ENCODE results near the gene PPP4R3B. TPM values are rescaled to one million over a fixed set of nuclear protein-coding genes. Genes with fewer than 3 reads are reported as not detected.

Gene PPP4R3B
- total and polyA plus RNA-seq, 4 donors = 28.9 to 59.3 (median 50.1) TPM

DNA sequence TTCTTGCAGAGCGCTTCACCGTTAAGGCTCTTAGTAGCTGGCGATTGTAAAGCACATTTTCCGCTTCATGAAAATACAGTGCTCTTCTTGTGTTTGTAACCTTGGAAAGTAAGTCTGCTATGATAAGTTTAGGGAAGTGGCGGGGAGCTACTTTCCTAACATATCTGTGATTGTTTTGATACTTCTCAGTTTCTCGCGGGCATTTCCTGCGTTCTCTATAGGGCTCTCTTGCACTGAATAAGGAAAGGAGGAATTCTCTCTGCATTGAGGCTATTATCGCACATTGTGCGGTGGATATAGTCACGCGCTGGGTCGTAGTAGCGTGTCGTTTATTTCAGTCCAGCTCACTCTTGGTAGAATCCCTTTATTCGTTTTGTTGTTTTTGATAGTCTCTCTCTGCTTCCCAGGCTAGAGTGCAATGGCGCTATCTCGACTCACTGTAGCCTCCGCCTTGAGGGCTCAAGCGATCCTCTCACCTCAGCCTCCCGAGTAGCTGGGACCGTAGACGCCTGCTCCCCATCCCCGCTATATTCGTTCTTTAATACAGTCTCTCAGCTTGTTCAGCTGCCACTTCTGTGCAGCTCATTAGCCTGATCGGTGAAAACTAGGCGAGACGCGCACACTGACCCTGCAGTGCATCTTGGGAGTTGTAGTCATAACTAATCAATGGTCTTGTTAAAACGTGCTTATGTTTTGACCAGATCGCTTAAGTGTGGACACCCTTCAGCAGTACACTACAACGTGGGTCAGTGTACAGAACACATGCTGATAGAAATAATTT, 1.0 kb upstream of the PPP4R3B start:
- ATAC-seq (ENCODE audit: low FRiP score) (peak; percentile 51), DNase-seq (peak; percentile 66 to 80)
- H3K36me3 ChIP-seq (ENCODE audit: control insufficient read depth in 1 of 2, insufficient read depth in 2 of 2, low read length in 1 of 2) = no peaks in the 10 kb centered on the region
- intact Hi-C loops (cut with DNase I) = loop anchor here in 1 of 2 donors (5.0 kb wide), 1 partner anchor 36 kb away; no protein-coding TSS in a partner anchor
- no peaks in the 10 kb centered on the region for H3K9me3 ChIP-seq (ENCODE audit: control insufficient read depth, low read length)
- H3K4me1 ChIP-seq (ENCODE audit: control insufficient read depth in 1 of 2, insufficient read depth in 2 of 2, low read length in 2 of 2) = peaks cover 0 to 4% of the 10 kb centered on the region in 2 donors
- peak overlapping the region; percentile 97 to 100 for H3K4me3 ChIP-seq (ENCODE audit: low read length in 2 of 2)
- peak overlapping the region; percentile 93 to 95 for H3K27ac ChIP-seq (ENCODE audit: low read depth in 1 of 2, low read length in 2 of 2)
- no peaks in the 10 kb centered on the region for H3K27me3 ChIP-seq (ENCODE audit: control insufficient read depth in 1 of 2, insufficient read depth in 2 of 2, low read length in 1 of 2)
- WGBS, 2 donors = 0% methylated on average over 32 of the region's 32 CpGs

- ATAC-seq (ENCODE audit: low FRiP score) (no peak), DNase-seq (no peak)
- Histone ChIP-seq H3K27me3 (ENCODE audit: control insufficient read depth in 1 of 2, insufficient read depth in 2 of 2, low read length in 1 of 2) (no peaks in the 10 kb centered on the region), H3K9me3 (ENCODE audit: control insufficient read depth, low read length) (no peaks in the 10 kb centered on the region), H3K4me1 (ENCODE audit: control insufficient read depth in 1 of 2, insufficient read depth in 2 of 2, low read length in 2 of 2) (peaks cover 0 to 4% of the 10 kb centered on the region in 2 donors), H3K27ac (ENCODE audit: low read depth in 1 of 2, low read length in 2 of 2) (peak overlapping the region; percentile 93 to 95), H3K4me3 (ENCODE audit: low read length in 2 of 2) (peak overlapping the region; percentile 97 to 100), H3K36me3 (ENCODE audit: control insufficient read depth in 1 of 2, insufficient read depth in 2 of 2, low read length in 1 of 2) (no peaks in the 10 kb centered on the region)
- intact Hi-C loops (cut with DNase I) = loop anchor here in 1 of 2 donors (5.0 kb wide), 1 partner anchor 36 kb away; no protein-coding TSS in a partner anchor
- 0 to 1% methylated on average over 10 of the region's 10 CpGs for WGBS, 2 donors
Observed at GRCh38 chr2:55618025-55618274, 528 bp upstream of the PPP4R3B start.

DNA sequence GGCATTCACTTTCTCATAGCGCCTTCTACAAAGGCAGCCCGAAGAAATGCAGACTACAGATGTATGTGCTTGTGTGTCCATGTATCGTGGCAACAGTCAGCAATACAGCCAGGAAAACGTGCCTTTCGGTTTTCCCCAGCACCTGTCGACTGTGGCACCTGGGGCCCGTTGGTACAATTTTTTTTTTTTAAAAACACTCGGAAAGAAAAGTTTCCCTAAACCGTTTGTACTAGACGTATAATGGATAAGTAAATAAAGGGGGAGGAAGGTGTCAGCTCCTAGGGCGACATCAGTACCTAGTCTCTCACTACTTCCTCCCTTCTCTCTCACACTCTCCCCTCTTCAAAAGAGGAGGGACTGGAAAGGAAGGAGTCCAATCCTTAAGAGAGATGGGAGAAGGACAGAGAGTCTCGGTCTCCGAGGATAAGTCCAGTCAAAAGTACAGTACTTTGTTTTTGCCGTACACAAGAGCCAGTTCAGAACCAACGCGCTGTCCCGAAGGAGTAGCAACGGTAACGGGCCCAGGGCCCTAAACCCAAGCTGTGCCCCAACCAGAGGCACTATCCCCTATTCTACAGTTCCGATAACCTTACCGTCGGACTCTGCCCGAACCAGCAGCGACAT, 759 bp downstream of the PPP4R3B start:
- Histone ChIP-seq H3K27me3 (ENCODE audit: control insufficient read depth in 1 of 2, insufficient read depth in 2 of 2, low read length in 1 of 2) (no peaks in the 10 kb centered on the region), H3K4me1 (ENCODE audit: control insufficient read depth in 1 of 2, insufficient read depth in 2 of 2, low read length in 2 of 2) (peaks cover 0 to 4% of the 10 kb centered on the region in 2 donors), H3K4me3 (ENCODE audit: low read length in 2 of 2) (peak overlapping the region; percentile 69 to 71), H3K9me3 (ENCODE audit: control insufficient read depth, low read length) (no peaks in the 10 kb centered on the region), H3K27ac (ENCODE audit: low read depth in 1 of 2, low read length in 2 of 2) (peak overlapping the region; percentile 33 to 38), H3K36me3 (ENCODE audit: control insufficient read depth in 1 of 2, insufficient read depth in 2 of 2, low read length in 1 of 2) (no peaks in the 10 kb centered on the region)
- no peak for DNase-seq
- 0 to 1% methylated on average over 24 of the region's 24 CpGs for WGBS, 2 donors
- intact Hi-C loops (cut with DNase I) = loop anchor here in 1 of 2 donors (1.0 to 5.0 kb wide), 2 partner anchors 34 to 97 kb away; partner anchors contain the start of gene CFAP36
- peak; percentile 0 for ATAC-seq (ENCODE audit: low FRiP score)

- H3K4me3 ChIP-seq (ENCODE audit: low read length in 2 of 2) = no peak overlapping the region
- no peak overlapping the region for H3K27ac ChIP-seq (ENCODE audit: low read depth in 1 of 2, low read length in 2 of 2)
- no peak for ATAC-seq (ENCODE audit: low FRiP score)
- no peaks in the 10 kb centered on the region for H3K36me3 ChIP-seq (ENCODE audit: control insufficient read depth in 1 of 2, insufficient read depth in 2 of 2, low read length in 1 of 2)
- WGBS, 2 donors = 94 to 95% methylated on average over 1 of the region's 1 CpG
- peaks cover 0 to 2% of the 10 kb centered on the region in 2 donors for H3K4me1 ChIP-seq (ENCODE audit: control insufficient read depth in 1 of 2, insufficient read depth in 2 of 2, low read length in 2 of 2)
- no peaks in the 10 kb centered on the region for H3K27me3 ChIP-seq (ENCODE audit: control insufficient read depth in 1 of 2, insufficient read depth in 2 of 2, low read length in 1 of 2)
- no peaks in the 10 kb centered on the region for H3K9me3 ChIP-seq (ENCODE audit: control insufficient read depth, low read length)
- intact Hi-C loops (cut with DNase I) = no loop called here
- no peak for DNase-seq
Observed at GRCh38 chr2:55611997-55612396, 5.4 kb downstream of the PPP4R3B start.

GRCh38 chr2:55610954-55611743, 6.3 kb downstream of the PPP4R3B start:
- peaks cover 0 to 2% of the 10 kb centered on the region in 2 donors for H3K4me1 ChIP-seq (ENCODE audit: control insufficient read depth in 1 of 2, insufficient read depth in 2 of 2, low read length in 2 of 2)
- H3K9me3 ChIP-seq (ENCODE audit: control insufficient read depth, low read length) = no peaks in the 10 kb centered on the region
- DNase-seq (no peak), ATAC-seq (ENCODE audit: low FRiP score) (no peak)
- H3K27me3 ChIP-seq (ENCODE audit: control insufficient read depth in 1 of 2, insufficient read depth in 2 of 2, low read length in 1 of 2) = no peaks in the 10 kb centered on the region
- H3K4me3 ChIP-seq (ENCODE audit: low read length in 2 of 2) = no peak overlapping the region
- intact Hi-C loops (cut with DNase I) = no loop called here
- H3K27ac ChIP-seq (ENCODE audit: low read depth in 1 of 2, low read length in 2 of 2) = no peak overlapping the region
- no peaks in the 10 kb centered on the region for H3K36me3 ChIP-seq (ENCODE audit: control insufficient read depth in 1 of 2, insufficient read depth in 2 of 2, low read length in 1 of 2)
- 92 to 96% methylated on average over 3 of the region's 3 CpGs for WGBS, 2 donors

DNA sequence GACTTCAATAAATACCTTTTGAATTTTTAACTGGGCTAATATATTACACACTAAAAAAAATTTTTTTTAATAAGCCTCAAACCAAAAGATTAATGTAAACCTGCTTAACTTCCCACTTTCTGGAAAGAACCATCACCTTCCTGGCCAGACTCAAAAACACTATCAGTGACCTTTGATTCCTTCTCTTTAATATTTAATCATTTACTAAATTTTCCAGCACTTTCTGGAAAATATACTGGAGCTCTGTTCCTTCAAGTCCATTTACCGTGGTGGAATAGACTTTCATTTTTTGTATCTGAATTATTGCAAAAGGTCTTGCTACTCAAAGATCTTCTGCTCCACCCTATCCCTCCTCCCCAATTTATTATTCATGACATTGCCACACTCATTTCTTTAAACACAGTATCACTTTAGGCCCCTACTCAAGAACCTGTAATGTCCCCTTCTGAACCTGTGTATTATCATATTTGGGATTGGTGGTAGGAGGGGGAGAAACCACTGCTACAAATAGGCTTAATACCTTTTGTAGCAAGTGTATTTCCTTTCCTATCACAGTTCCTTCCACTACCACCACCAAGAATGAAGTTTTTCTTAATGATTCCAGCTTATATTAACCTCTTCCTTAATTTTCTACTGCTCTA, 7.4 kb downstream of the PPP4R3B start:
- no peaks in the 10 kb centered on the region for H3K9me3 ChIP-seq (ENCODE audit: control insufficient read depth, low read length)
- no peak overlapping the region for H3K27ac ChIP-seq (ENCODE audit: low read depth in 1 of 2, low read length in 2 of 2)
- DNase-seq = no peak
- intact Hi-C loops (cut with DNase I) = no loop called here
- no peaks in the 10 kb centered on the region for H3K36me3 ChIP-seq (ENCODE audit: control insufficient read depth in 1 of 2, insufficient read depth in 2 of 2, low read length in 1 of 2)
- no peak for ATAC-seq (ENCODE audit: low FRiP score)
- 71 to 76% methylated on average over 1 of the region's 1 CpG for WGBS, 2 donors
- H3K27me3 ChIP-seq (ENCODE audit: control insufficient read depth in 1 of 2, insufficient read depth in 2 of 2, low read length in 1 of 2) = no peaks in the 10 kb centered on the region
- H3K4me1 ChIP-seq (ENCODE audit: control insufficient read depth in 1 of 2, insufficient read depth in 2 of 2, low read length in 2 of 2) = peaks cover 0 to 2% of the 10 kb centered on the region in 2 donors
- no peak overlapping the region for H3K4me3 ChIP-seq (ENCODE audit: low read length in 2 of 2)

DNA sequence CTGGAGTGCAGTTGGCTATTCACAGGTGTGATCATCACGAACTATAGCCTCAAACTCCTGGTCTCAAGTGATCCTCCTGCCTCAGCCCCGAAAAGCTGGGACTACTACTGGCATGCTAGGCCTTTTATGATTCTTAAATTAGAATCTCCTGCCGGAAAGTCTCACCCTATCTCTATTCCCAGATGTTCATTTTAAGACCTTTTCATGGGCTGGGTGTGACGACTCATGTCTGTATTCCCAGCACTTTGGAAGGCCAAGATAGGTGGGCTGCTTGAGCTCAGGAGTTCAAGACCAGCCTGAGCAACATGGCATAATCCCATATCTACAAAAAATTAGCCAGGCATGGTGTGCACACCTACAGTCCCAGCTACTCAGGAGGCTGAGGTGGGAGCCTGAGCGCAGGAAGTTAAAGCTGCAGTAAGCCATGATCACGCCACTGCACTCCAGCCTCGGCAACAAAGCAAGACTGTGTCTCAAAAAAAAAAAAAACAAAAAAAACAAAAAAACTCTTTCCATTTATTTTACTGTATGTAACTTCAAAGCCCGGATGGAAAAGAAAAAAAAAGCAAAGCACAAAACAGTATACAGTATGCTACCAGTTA, 8.1 kb downstream of the PPP4R3B start:
- intact Hi-C loops (cut with DNase I) = no loop called here
- ATAC-seq (ENCODE audit: low FRiP score) (no peak), DNase-seq (no peak)
- H3K9me3 ChIP-seq (ENCODE audit: control insufficient read depth, low read length) = no peaks in the 10 kb centered on the region
- H3K36me3 ChIP-seq (ENCODE audit: control insufficient read depth in 1 of 2, insufficient read depth in 2 of 2, low read length in 1 of 2) = no peaks in the 10 kb centered on the region
- 50 to 52% methylated on average over 8 of the region's 8 CpGs for WGBS, 2 donors
- no peak overlapping the region for H3K27ac ChIP-seq (ENCODE audit: low read depth in 1 of 2, low read length in 2 of 2)
- no peaks in the 10 kb centered on the region for H3K27me3 ChIP-seq (ENCODE audit: control insufficient read depth in 1 of 2, insufficient read depth in 2 of 2, low read length in 1 of 2)
- H3K4me1 ChIP-seq (ENCODE audit: control insufficient read depth in 1 of 2, insufficient read depth in 2 of 2, low read length in 2 of 2) = peaks cover 0 to 2% of the 10 kb centered on the region in 2 donors
- no peak overlapping the region for H3K4me3 ChIP-seq (ENCODE audit: low read length in 2 of 2)

DNA sequence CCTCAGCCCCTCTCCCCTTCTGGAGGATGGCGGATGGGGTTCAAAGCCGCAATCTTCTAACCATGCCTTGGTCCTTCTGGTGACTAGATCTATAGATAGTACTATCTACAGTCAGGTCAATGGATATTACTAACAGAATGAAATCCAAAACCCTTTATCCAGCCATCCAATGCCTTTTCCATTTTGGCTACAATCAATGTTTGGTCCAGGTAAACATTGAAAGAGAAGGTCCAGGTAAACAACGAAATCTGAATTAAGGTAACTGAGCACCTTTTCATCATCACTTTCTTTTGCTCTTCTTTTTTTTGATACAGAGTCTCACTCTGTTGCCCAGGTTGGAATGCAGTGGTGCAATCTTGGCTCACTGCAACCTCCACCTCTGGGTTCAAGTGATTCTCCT, 9.7 kb downstream of the PPP4R3B start:
- Histone ChIP-seq H3K36me3 (ENCODE audit: control insufficient read depth in 1 of 2, insufficient read depth in 2 of 2, low read length in 1 of 2) (no peaks in the 10 kb centered on the region), H3K4me3 (ENCODE audit: low read length in 2 of 2) (no peak overlapping the region), H3K4me1 (ENCODE audit: control insufficient read depth in 1 of 2, insufficient read depth in 2 of 2, low read length in 2 of 2) (peaks cover 0 to 2% of the 10 kb centered on the region in 2 donors), H3K27ac (ENCODE audit: low read depth in 1 of 2, low read length in 2 of 2) (no peak overlapping the region), H3K27me3 (ENCODE audit: control insufficient read depth in 1 of 2, insufficient read depth in 2 of 2, low read length in 1 of 2) (no peaks in the 10 kb centered on the region), H3K9me3 (ENCODE audit: control insufficient read depth, low read length) (no peaks in the 10 kb centered on the region)
- intact Hi-C loops (cut with DNase I) = no loop called here
- ATAC-seq (ENCODE audit: low FRiP score) = no peak
- no peak for DNase-seq
- WGBS, 2 donors = 95 to 98% methylated on average over 3 of the region's 3 CpGs
